ENCODE data around the gene IL4R.
"Not testable (repeated sequence)": the region's sequence is repeated elsewhere in the genome, so short reads cannot be mapped to it uniquely, and the experiment has no call there.

IL4R gene

DNA sequence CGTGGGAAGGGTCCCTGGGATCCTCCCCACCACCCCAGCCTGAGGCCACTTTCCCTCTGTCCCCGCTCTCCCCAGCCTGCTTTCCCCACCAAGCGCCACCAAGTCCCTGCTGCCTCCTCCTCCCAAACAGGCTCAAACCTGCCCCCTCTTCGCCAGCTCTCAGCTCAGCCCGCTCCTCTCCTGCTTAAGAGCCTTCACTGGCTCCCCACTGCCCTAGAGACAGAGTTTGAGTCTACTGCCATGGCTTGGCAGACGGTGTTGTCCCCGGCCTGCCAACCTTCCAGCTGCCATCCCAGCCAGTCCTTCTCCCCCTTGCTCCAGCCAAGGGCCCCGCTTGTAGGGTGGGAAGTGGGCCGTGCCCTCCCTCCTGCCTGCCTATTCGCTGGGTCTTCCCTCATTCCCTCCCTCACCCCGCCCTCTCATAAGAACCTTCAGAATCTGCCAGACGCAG is 11.1 kb downstream of the IL4R start:
- DNase-seq, result no peak
- in situ Hi-C loops (cut with MboI; ENCODE audit: low pct_unique_long_range_greater_than_20kb, low sequenced_read_pairs), result no loop called here

DNA sequence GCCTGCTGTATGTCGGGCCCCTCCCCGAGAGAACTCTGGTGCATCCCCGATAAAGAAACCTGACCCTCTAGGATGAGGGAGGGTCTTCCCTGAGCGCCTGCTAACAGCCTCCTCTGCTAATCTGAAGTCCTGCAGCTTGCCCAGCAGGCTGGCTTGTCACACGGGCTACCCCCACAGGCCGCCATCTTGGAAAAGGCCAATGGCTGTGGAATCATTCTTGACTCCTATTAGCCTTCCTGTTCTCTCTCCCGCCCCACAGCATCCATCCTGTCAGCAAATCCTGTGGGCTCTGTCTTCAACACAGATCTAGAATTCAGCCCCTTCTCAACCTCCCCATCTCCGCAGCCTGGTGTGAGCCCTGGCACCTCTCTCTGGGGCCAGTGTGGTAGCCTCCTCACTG is 12.0 kb downstream of the IL4R start:
- no peak for DNase-seq
- in situ Hi-C loops (cut with MboI; ENCODE audit: low pct_unique_long_range_greater_than_20kb, low sequenced_read_pairs), result no loop called here

DNA sequence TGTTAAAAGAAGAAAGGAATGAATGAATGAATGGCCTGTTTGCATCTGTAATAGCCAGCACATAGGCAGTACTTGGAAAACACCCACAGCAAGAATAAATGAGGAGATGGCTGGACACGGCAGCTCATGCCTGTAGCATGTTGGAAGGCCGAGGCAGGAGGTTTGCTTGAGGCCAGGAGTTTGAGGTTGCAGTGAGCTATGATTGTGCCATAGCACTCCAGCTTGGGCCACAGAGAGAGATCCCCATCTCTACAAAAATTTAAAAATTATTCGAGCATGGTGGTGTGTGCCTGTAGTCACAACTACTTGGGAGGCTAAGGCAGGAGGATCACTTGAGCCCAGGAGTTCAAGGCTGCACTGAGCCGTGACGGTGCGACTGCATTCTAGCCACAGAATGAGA is 12.5 kb downstream of the IL4R start:
- no peak for DNase-seq
- in situ Hi-C loops (cut with MboI; ENCODE audit: low pct_unique_long_range_greater_than_20kb, low sequenced_read_pairs), result no loop called here

DNA sequence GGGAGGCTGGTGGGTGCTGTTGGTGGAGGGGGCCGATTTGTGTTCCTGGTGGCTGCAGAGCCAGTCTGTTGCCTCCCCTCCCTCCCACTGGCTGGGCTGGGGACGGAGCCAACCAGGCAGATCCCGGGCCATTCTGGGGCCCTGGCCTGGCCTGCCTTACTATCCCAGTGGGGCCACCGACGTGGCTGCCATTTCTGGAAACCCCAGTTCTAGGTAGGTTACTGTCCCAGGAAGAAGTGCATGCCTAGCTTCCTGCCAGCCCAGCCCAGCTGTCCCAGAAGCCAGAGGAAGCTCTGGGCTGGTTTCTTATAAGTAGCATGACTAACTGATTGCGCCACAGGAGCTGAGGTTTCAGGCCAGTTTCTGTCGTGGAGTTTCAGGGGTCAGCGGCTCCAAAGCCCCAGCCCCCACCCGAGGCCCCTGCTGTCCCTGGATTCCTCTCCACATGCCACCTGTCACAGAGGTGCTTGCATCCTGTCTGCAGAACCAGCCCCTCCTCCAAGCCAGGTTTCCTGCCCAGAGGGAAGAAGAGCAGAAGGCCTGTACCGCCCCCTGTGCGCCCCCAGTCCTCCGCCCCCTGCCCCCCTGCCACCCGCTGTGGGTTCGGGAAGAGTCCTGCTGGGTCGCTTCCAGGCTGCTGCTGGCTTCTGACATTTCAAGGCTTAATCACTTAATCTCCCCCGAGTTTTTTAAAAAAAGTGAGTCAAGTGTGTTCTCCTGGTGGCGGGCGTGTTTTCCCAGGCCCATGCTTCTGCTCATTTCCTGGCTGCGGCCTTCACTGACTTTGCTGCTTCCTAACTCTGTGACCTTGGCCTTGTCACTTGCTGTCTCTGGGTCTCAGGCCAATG is 13.2 kb downstream of the IL4R start:
- in situ Hi-C loops (cut with MboI; ENCODE audit: low pct_unique_long_range_greater_than_20kb, low sequenced_read_pairs), result no loop called here
- peak; percentile 88 for DNase-seq

DNA sequence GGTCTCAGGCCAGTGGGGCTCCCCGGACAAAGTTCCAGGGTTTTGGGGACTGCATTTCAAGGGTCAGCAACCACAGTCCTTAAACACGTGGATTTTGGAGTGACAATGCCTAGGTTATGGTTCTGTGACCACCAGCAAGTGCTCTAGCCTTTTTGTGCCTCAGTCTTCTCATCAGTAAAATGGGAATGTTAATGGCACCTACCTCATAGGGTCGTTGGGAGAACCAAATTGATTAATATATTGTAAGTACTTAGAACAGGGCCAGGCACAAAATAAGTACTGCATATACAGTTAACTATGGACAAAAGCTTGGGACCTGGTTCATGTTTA is 13.8 kb downstream of the IL4R start:
- in situ Hi-C loops (cut with MboI; ENCODE audit: low pct_unique_long_range_greater_than_20kb, low sequenced_read_pairs), result no loop called here
- no peak for DNase-seq

DNA sequence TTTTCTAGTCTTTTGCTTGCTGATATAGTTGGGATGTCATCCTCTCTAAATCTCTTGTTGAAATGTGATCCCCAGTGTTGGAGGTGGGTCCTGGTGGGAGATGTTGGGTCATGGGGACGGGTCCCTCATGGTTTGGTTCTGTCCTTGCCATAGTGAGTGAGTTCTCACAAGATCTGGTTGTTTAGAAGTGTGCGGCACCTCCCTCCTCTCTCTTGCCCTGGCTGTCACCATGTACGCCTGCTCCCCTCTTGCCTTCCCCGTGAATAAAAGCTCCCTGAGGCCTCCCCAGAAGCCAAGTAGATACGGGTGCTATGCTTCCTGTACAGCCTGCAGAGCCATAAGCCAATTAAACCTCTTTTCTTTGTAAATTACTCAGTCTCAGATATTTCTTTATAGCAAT is 15.2 kb downstream of the IL4R start:
- in situ Hi-C loops (cut with MboI; ENCODE audit: low pct_unique_long_range_greater_than_20kb, low sequenced_read_pairs), result no loop called here
- DNase-seq, result no peak

DNA sequence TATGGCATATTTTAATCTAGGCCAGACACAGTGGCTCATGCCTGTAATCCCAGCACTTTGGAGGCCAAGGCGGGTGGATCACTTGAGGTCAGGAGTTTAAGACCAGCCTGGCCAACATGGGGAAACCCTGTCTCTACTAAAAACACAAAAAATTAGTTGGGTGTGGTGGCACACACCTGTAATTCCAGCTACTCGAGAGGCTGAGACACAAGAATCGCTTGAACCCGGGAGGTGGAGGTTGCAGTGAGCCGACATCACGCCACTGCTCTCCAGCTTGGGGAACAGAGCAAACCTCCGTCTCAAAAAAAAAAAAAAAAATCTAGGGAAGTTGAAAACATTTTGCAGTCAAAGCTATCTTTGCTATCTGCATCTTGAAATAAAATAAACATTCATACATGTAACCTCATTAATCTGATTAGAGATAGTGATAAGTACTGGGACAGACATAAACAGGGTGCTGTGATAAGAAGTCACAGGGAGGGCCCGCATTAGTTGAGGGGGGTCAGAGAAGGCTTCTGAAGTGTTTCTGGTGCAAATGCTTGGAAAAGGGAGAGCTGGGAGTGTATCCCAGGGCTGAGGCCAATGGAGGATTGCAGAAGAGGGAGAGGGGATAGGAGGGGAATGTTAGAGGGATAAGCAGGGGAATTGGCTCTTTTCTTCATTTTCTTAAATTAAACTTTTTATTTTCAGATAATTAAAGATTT is 15.8 kb downstream of the IL4R start:
- in situ Hi-C loops (cut with MboI; ENCODE audit: low pct_unique_long_range_greater_than_20kb, low sequenced_read_pairs); DNase-seq: not testable (repeated sequence)

DNA sequence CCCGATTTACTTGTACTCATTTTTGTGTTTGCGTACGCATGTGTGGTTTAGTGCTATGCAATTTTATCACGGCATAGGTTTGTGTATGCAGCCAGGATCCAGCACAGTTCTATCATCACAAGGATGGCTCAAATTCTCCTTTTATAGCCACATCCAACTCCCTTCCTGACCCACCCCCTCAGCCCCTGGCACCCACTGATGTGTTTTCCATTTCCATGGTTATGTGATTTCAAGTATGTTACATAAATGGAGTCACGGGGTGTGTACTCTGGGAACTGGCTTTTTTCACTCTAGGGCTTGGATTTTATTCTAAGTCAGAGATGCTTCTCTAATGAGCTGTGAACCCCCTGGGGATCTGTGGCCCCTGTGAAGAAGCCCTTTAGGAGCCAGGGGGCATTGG is 16.8 kb downstream of the IL4R start:
- DNase-seq, result no peak
- in situ Hi-C loops (cut with MboI; ENCODE audit: low pct_unique_long_range_greater_than_20kb, low sequenced_read_pairs), result no loop called here

DNA sequence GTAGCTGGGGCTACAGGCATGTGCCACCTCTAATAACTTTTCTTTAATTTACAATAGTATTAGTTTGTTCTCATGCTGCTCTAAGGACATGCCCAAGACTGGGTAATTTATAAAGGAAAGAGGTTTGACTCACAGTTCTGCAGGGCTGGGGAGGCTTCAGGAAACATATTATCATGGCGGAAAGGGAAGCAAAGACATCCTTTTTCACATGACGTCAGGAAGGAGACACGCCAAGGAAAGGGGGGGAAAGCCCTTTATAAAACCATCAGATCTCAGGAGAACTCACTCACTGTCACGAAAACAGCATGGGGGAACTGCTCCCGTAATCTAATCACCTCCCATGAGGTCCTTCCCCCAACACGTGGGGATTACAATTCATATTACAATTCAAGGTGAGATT is 18.3 kb downstream of the IL4R start:
- no peak for DNase-seq
- in situ Hi-C loops (cut with MboI; ENCODE audit: low pct_unique_long_range_greater_than_20kb, low sequenced_read_pairs), result no loop called here

DNA sequence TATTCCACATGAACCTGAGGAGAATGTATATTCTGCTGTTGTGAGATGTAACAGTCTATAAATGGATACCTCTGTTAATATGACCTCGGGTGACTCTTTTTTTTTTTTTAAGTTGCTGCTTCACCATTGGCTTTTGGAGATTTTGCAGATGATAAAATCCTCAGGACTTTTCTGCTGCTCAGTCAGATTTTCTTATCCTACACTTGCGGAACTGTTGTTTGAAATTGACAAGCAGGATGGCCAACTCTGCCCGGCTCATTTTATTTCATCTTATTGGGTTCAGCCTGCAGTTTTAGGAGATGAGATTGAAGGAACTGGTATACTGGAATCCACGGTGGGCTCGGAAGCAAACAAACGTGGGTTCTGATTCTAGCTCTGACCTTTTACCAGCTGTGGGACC is 19.3 kb downstream of the IL4R start:
- DNase-seq, result no peak
- in situ Hi-C loops (cut with MboI; ENCODE audit: low pct_unique_long_range_greater_than_20kb, low sequenced_read_pairs), result no loop called here

DNA sequence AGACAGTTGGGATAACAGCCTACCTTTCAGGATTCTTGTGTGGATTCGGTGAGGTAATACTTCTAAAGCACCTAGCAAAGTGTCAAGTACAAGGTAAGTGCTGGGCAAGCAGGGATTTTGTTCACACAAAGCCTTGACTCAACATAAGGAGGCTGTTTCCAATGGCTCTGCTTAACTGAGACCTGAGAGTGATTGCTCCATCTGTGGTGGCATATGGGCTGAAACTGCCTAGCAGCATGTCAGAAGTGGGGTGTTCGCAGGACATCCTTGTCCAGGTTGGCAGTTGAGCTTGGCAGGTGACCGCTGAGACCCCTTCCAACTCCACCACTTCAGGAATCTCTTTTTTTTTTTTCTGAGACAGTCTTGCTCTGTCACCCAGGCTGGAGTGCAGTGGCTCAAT is 19.8 kb downstream of the IL4R start:
- in situ Hi-C loops (cut with MboI; ENCODE audit: low pct_unique_long_range_greater_than_20kb, low sequenced_read_pairs), result no loop called here

DNA sequence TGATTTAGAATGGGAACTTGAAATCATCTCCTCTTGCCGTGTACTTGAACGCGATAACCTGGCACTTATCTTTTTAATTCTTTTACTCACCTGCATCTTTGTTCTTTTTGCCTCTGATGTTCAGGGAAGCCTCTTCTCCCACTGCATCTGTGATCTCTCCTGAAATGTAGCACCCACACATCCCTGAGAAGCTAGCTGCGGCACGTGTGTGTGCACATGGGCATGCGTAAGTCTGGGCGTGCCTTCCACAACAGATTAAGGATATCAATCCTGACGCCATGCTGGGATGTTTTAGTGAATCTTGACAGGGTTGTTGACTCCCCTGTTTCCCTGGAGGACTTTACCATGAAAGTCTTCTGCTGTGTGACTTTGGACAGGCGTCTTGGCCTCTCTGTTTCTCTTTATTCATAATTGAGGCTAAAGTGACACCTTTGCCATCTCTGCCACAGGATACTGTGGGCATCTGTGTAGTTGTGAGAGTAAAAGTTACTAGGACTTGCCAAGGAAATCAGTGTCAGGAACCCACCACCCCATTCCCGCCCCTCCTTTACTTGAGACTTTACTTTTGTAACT is 20.5 kb downstream of the IL4R start:
- in situ Hi-C loops (cut with MboI; ENCODE audit: low pct_unique_long_range_greater_than_20kb, low sequenced_read_pairs), result no loop called here
- no peak for DNase-seq

More for the DNA sequence above, 19.8 kb downstream of the IL4R start:
- DNase-seq, result no peak

DNA sequence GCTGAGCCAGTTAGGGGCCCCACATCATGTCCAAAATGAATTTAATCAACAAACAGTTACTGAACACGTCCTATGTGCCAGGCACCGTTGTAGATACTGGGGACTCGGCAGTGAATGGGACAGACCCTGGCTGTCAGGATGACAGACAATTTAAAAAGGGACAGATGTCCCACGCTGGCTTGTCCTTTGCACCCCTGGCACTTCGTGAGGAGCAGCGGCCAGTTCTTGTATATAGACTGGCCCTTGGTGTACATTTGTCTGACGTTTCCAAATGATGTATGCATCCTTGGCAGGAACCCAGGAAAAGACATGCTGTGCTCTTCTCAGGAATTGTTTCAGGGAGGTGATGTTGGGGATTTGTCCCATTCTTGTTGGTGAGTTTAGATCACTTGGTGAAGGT is 21.1 kb downstream of the IL4R start:
- in situ Hi-C loops (cut with MboI; ENCODE audit: low pct_unique_long_range_greater_than_20kb, low sequenced_read_pairs), result no loop called here
- DNase-seq, result no peak

DNA sequence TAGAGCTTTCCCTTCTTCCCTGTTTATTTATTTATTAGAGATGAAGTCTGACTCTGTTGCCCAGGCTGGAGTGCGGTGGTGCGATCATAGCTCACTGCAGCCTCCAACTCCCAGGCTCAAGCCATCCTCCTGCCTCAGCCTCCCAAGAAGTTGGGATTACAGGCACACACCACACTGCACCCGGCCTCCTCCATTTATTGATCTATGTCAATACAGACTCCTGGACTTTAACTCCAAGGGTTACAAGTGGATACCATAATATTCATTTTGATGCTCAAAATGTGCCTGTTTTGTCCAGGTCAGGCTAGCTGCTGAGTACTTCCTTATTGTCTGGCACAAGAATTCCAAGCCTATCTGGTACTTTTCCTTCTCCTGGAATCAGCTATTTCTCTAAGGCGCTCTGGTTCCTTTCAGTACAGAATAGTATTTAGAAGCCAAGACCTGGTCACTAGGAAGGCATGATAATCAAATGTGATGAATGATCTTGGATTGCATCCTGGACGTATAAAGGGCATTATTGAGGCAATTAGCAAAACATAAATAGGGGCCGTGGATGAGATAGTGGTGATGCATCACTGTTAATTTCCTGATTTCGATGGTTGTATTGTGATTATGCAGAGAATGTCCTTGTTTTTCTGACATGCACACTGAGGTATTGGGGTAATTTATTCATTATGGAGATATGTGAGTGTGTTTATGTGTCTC is 21.7 kb downstream of the IL4R start:
- in situ Hi-C loops (cut with MboI; ENCODE audit: low pct_unique_long_range_greater_than_20kb, low sequenced_read_pairs), result no loop called here
- no peak for DNase-seq

DNA sequence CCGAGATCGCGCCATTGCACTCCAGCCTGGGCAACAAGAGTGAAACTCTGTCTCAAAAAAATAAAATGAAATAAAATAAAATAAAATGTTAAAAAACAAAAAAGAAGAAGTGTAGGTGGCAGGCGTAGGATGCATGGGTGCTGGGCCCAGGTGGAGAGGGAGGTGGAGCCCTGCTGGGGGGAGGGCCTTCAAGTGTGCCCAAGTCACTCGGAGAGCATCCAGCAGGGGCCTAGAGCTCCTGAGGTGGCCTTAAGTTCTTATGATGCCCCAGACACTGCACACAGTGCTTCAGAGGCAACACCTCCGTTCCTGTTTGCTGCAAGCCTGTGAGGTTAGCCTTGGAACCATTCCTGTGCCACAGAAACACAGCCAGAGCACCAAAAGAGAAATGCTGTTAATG is 23.2 kb downstream of the IL4R start:
- in situ Hi-C loops (cut with MboI; ENCODE audit: low pct_unique_long_range_greater_than_20kb, low sequenced_read_pairs), result no loop called here
- no peak for DNase-seq

DNA sequence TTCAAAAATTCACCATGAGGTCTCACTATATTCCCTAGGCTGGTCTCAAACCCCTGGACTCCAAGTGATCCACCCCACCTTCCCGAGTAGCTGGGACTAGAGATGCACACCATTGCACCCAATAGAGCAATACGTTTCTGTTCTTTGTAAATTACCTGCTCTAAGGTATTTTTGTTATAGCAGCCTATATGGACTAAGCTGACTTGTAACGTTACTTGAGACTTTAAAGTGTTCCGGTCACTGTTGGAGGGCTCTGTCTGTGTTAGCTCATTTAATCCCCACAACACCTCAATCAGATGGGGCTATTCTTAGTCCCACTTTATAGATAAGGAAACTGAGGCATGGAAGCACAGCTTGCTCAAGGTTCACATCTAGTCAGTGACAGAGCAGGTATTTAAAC is 25.4 kb downstream of the IL4R start:
- in situ Hi-C loops (cut with MboI; ENCODE audit: low pct_unique_long_range_greater_than_20kb, low sequenced_read_pairs), result no loop called here
- no peak for DNase-seq

DNA sequence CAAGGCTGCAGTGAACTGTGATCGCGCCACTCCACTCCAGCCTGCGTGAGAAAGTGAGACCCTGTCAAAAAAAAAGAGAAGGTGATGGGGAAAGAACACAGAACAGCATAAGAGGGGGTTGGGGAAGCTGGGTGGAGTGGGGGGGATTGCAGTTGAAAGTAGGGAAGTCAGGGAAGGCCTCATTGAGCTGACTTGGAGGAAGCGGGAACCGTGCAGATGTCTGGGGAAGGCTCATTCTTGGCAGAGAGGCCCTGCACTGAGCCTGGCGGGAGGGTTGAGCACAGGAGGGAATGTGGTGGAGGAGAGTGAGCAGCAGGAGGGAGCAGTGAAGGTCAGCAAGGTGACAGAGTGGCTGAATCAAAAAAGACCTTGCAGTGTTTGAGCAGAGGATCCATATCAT is 26.9 kb downstream of the IL4R start:
- DNase-seq, result no peak

DNA sequence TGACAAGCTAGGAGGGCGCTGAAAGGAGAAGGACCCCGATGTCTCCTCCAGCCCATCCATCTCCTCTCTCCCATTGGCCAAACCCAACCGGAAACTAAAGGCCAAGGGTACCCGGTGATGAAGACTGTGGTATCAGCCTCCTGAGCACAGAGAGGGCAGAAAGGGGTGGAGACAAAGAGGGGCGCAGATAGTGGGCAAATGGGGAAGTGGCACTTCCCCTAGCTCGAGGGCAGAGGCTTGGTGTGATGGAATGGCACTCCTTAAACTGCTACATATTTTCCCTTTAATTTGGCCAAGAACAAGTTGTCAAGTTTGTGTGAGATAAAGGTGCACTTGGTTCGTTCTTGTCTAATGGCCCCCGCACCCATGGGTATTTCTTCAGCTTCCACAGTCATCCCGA is 27.8 kb downstream of the IL4R start:
- in situ Hi-C loops (cut with MboI; ENCODE audit: low pct_unique_long_range_greater_than_20kb, low sequenced_read_pairs), result no loop called here
- DNase-seq, result no peak

More for the DNA sequence above, 26.9 kb downstream of the IL4R start:
- in situ Hi-C loops (cut with MboI; ENCODE audit: low pct_unique_long_range_greater_than_20kb, low sequenced_read_pairs), result no loop called here

DNA sequence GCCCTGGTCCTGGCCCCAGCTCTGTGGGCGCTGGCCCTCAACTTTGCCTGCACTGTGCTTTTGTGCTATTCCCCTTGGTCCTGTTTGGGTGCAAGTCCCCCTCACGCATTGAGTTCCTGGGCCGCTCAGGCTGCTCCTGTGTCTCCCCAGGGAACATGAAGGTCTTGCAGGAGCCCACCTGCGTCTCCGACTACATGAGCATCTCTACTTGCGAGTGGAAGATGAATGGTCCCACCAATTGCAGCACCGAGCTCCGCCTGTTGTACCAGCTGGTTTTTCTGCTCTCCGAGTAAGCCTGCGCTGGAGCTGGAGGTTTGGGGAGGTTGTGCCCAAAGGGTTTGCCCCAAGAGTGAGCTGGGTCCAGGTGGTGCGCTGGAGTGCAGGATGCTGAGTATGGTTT is 28.2 kb downstream of the IL4R start:
- in situ Hi-C loops (cut with MboI; ENCODE audit: low pct_unique_long_range_greater_than_20kb, low sequenced_read_pairs), result no loop called here

DNA sequence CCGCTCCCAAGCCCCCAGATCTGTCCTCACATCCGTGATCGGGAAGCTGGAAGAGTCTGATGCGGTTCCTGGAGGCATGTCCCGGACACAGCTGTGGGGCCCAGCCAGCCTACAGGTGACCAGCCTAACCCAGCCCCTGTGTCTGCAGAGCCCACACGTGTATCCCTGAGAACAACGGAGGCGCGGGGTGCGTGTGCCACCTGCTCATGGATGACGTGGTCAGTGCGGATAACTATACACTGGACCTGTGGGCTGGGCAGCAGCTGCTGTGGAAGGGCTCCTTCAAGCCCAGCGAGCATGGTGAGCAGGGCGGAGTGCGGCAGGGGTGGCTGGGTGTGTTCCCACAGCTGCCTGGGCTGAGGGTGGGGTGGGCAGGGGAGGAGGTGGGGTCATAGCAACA is 30.9 kb downstream of the IL4R start:
- in situ Hi-C loops (cut with MboI; ENCODE audit: low pct_unique_long_range_greater_than_20kb, low sequenced_read_pairs), result no loop called here

More for the DNA sequence above, 28.2 kb downstream of the IL4R start:
- DNase-seq, result no peak

More for the DNA sequence above, 30.9 kb downstream of the IL4R start:
- DNase-seq, result no peak
